ENCODE data around the gene SH3TC1. TPM values are rescaled to one million over a fixed set of nuclear protein-coding genes. Genes with fewer than 3 reads are reported as not detected.

The SH3TC1 gene
- total RNA-seq, 1 donor from 2014 or later = 64.5 TPM

GRCh38 chr4:8211251-8211650 is 12.2 kb downstream of the SH3TC1 start:
- Histone ChIP-seq H3K9me3 (no peaks in the 10 kb centered on the region), H3K4me3 (no peak overlapping the region), H3K27ac (no peak overlapping the region), H3K4me1 (no peaks in the 10 kb centered on the region), H3K27me3 (no peaks in the 10 kb centered on the region), H3K36me3 (no peaks in the 10 kb centered on the region)
- DNase-seq (ENCODE audit: low spot score in 2 of 2) = no peak
- intact Hi-C loops (cut with DNase I) = no loop called here
- no peak for TF ChIP-seq CTCF (IDR thresholded peaks at IDR 0.05)

- intact Hi-C loops (cut with DNase I) = no loop called here
- H3K27ac ChIP-seq = no peak overlapping the region
- TF ChIP-seq CTCF (IDR thresholded peaks at IDR 0.05) = no peak
- H3K9me3 ChIP-seq = no peaks in the 10 kb centered on the region
- H3K36me3 ChIP-seq = no peaks in the 10 kb centered on the region
- DNase-seq (ENCODE audit: low spot score in 2 of 2) = no peak
- no peak overlapping the region for H3K4me3 ChIP-seq
- no peaks in the 10 kb centered on the region for H3K4me1 ChIP-seq
- no peaks in the 10 kb centered on the region for H3K27me3 ChIP-seq
Observed at GRCh38 chr4:8211737-8212581, 12.9 kb downstream of the SH3TC1 start.

GRCh38 chr4:8212622-8213021 is 13.5 kb downstream of the SH3TC1 start:
- Histone ChIP-seq H3K4me1 (no peaks in the 10 kb centered on the region), H3K9me3 (no peaks in the 10 kb centered on the region), H3K27me3 (no peaks in the 10 kb centered on the region), H3K4me3 (no peak overlapping the region), H3K36me3 (no peaks in the 10 kb centered on the region), H3K27ac (no peak overlapping the region)
- DNase-seq (ENCODE audit: low spot score in 2 of 2) = no peak
- intact Hi-C loops (cut with DNase I) = no loop called here
- TF ChIP-seq CTCF (IDR thresholded peaks at IDR 0.05) = no peak

- Histone ChIP-seq H3K4me1 (no peaks in the 10 kb centered on the region), H3K36me3 (no peaks in the 10 kb centered on the region), H3K4me3 (no peak overlapping the region), H3K9me3 (no peaks in the 10 kb centered on the region), H3K27ac (no peak overlapping the region), H3K27me3 (no peaks in the 10 kb centered on the region)
- intact Hi-C loops (cut with DNase I) = no loop called here
- DNase-seq (ENCODE audit: low spot score in 2 of 2) = no peak
- TF ChIP-seq CTCF (IDR thresholded peaks at IDR 0.05) = no peak
Observed at GRCh38 chr4:8213121-8213520, 14.0 kb downstream of the SH3TC1 start.

GRCh38 chr4:8214136-8214535 is 15.0 kb downstream of the SH3TC1 start:
- TF ChIP-seq CTCF (IDR thresholded peaks at IDR 0.05) = no peak
- no peak overlapping the region for H3K4me3 ChIP-seq
- H3K27me3 ChIP-seq = no peaks in the 10 kb centered on the region
- DNase-seq (ENCODE audit: low spot score in 2 of 2) = no peak
- H3K36me3 ChIP-seq = no peaks in the 10 kb centered on the region
- no peak overlapping the region for H3K27ac ChIP-seq
- H3K9me3 ChIP-seq = no peaks in the 10 kb centered on the region
- intact Hi-C loops (cut with DNase I) = no loop called here
- H3K4me1 ChIP-seq = no peaks in the 10 kb centered on the region
